Body of pancreas (tissue), 4 donors: ENCODE results near the gene TUT1.

Source experiments
- CTCF ChIP-seq, 7 experiments: fragments of 450-650 bp in 4 of 7; fragments of 200-600 bp in 3 of 7; sonication (generic) in 3 of 7; IDR thresholded peaks; one replicate each; pipeline ENCODE4 v1.5.1; 2016 to 2019; ENCODE audit warnings: antibody characterized with exemption in 7 of 7
- POLR2A ChIP-seq, 3 donors: fragments of 450-650 bp; IDR thresholded peaks; one replicate each; pipeline ENCODE4 v1.6.1; 2016; ENCODE audit warnings: antibody characterized with exemption in 3 of 3, mild to moderate bottlenecking in 2 of 3

GRCh38 chr11:62622476-62623089, 31.3 kb upstream of the TUT1 start:
- TF ChIP-seq CTCF (IDR thresholded peaks at IDR 0.05) (no peak), POLR2A (IDR thresholded peaks at IDR 0.05) (no peak)
